HepG2 (cell line): Measurements from ENCODE around the gene TWNK. TPM values are rescaled to one million over a fixed set of nuclear protein-coding genes. Genes with fewer than 3 reads are reported as not detected.

Experiments used
- ARNTL ChIP-seq: sonication (generic); formaldehyde crosslinking; IDR thresholded peaks from 2 replicates; pipeline ENCODE4 v1.4.0; 2020; ENCODE audit warnings: mild to moderate bottlenecking, missing genetic modification reagents
- CBX5 ChIP-seq: sonication (generic); formaldehyde crosslinking; IDR thresholded peaks from 2 replicates; pipeline ENCODE4 v1.4.0; 2020; ENCODE audit warnings: missing genetic modification reagents, borderline replicate concordance
- ESRRA ChIP-seq: sonication (generic); formaldehyde crosslinking; IDR thresholded peaks from 2 replicates; pipeline ENCODE4 v1.5.1; 2020; ENCODE audit warnings: mild to moderate bottlenecking, low read depth, missing genetic modification reagents
- HCFC1 ChIP-seq: fragments of 150-350 bp; IDR thresholded peaks from 2 replicates; pipeline ENCODE4 v1.6.1; 2014; ENCODE audit warnings: low read depth, low read length
- MAFG ChIP-seq: sonication (generic); formaldehyde crosslinking; IDR thresholded peaks from 2 replicates; pipeline ENCODE4 v1.5.1; 2020; ENCODE audit warnings: mild to moderate bottlenecking, missing genetic modification reagents
- MXD4 ChIP-seq: IDR thresholded peaks from 2 replicates; pipeline ENCODE4 v1.6.1; 2016; ENCODE audit warnings: mild to moderate bottlenecking, missing biosample characterization, missing genetic modification reagents
- NFRKB ChIP-seq: fragments of 450-650 bp; IDR thresholded peaks from 2 replicates; pipeline ENCODE4 v1.6.1; 2017
- NKX3-1 ChIP-seq: sonication (generic); formaldehyde crosslinking; IDR thresholded peaks from 2 replicates; pipeline ENCODE4 v1.5.0; 2020; ENCODE audit warnings: missing genetic modification reagents
- NPAS2 ChIP-seq: sonication (generic); formaldehyde crosslinking; IDR thresholded peaks from 2 replicates; pipeline ENCODE4 v1.8.0; 2022; ENCODE audit warnings: mild to moderate bottlenecking, missing genetic modification reagents, borderline replicate concordance
- PAF1 ChIP-seq: IDR thresholded peaks from 2 replicates; pipeline ENCODE4 v1.6.1; 2016; ENCODE audit warnings: missing genetic modification reagents, missing compliant biosample characterization
- PATZ1 ChIP-seq: sonication (generic); formaldehyde crosslinking; IDR thresholded peaks from 2 replicates; pipeline ENCODE4 v1.4.0; 2020; ENCODE audit warnings: missing genetic modification reagents
- SIX4 ChIP-seq: sonication (generic); formaldehyde crosslinking; IDR thresholded peaks from 2 replicates; pipeline ENCODE4 v1.4.0; 2020; ENCODE audit warnings: missing genetic modification reagents
- SOX5 ChIP-seq: IDR thresholded peaks from 2 replicates; pipeline ENCODE4 v1.6.1; 2016; ENCODE audit warnings: borderline replicate concordance
- ZBTB7B ChIP-seq: sonication (generic); formaldehyde crosslinking; IDR thresholded peaks from 2 replicates; pipeline ENCODE4 v1.4.0; 2020; ENCODE audit warnings: missing genetic modification reagents
- ZKSCAN1 ChIP-seq: fragments of 150-350 bp; IDR thresholded peaks from 2 replicates; pipeline ENCODE4 v1.6.1; 2014; ENCODE audit warnings: low read length
- ZKSCAN8 ChIP-seq: IDR thresholded peaks from 2 replicates; pipeline ENCODE4 v1.6.1; 2016; ENCODE audit warnings: borderline replicate concordance, missing genetic modification reagents, missing compliant biosample characterization
- ZNF207 ChIP-seq: fragments of 450-650 bp; IDR thresholded peaks from 2 replicates; pipeline ENCODE4 v1.6.1; 2016; ENCODE audit warnings: antibody characterized with exemption, borderline replicate concordance
- ZNF256 ChIP-seq: sonication (generic); formaldehyde crosslinking; conservative IDR thresholded peaks from 2 replicates; pipeline ENCODE4 v1.4.0; 2020; ENCODE audit warnings: missing genetic modification reagents
- ZNF460 ChIP-seq: sonication (generic); formaldehyde crosslinking; IDR thresholded peaks from 2 replicates; pipeline ENCODE4 v1.5.1; 2020; ENCODE audit warnings: missing genetic modification reagents, mild to moderate bottlenecking, borderline replicate concordance
- ZSCAN12 ChIP-seq: sonication (generic); formaldehyde crosslinking; IDR thresholded peaks from 2 replicates; pipeline ENCODE4 v1.9.0; 2021; ENCODE audit warnings: mild to moderate bottlenecking, missing genetic modification reagents
- polyA plus RNA-seq, 8 experiments: library from polyadenylated mRNA; depleted of rRNA in 3 of 8; stranded (reverse) in 7 of 8; unstranded in 1 of 8; fragments of >200 nt; fragmentation: Illumina TruSeq in 4 of 8; extraction: Trizol in 4 of 8; gene quantifications; 2 replicates each; pipeline versions ENCODE4 v1.2.1 to v1.2.3, GENCODE V29; 2011 to 2016; ENCODE audit warnings: low read depth in 4 of 8, missing spikeins in 1 of 8, mixed read lengths in 1 of 8; ENCODE audit not compliant: insufficient read depth in 1 of 8
- total RNA-seq, 5 experiments: library from RNA; depleted of rRNA; stranded (reverse); fragments of >200 nt; fragmentation: Illumina TruSeq; extraction: Trizol; gene quantifications; 2 replicates each; pipeline ENCODE4 v1.2.3, GENCODE V29; 2016; ENCODE audit warnings: low read depth in 1 of 5
- TF ChIP-seq, protein P1 (sequence below), 2 experiments: fragments of 450-650 bp in 1 of 2; sonication (generic) in 1 of 2; formaldehyde crosslinking in 1 of 2; IDR thresholded peaks; 2 replicates each; pipeline versions ENCODE4 v1.6.1 to v1.8.0; 2016 to 2022; ENCODE audit warnings: antibody characterized with exemption in 1 of 2, mild to moderate bottlenecking in 1 of 2, missing genetic modification reagents in 1 of 2

Gene TWNK
- total and polyA plus RNA-seq, 2 of the 13 experiments (the other 11 are each of a cell fraction or from before 2014, with no cell fraction given), result 10.7 to 16.5 TPM

GRCh38 chr10:100986952-100987684 lies at the start of gene TWNK, which contains the start of gene MRPL43 (continued):
- TF ChIP-seq PATZ1 (CRISPR knock-in tag) (peak; percentile 72), ZKSCAN8 (CRISPR knock-in tag) (peak; percentile 43; the same call in 1 of the 2 replicates), NFRKB (no peak), ZNF256 (CRISPR knock-in tag) (0 out of 2 replicates have a peak, but pooled peaks have one; percentile 17), SIX4 (CRISPR knock-in tag) (peak; percentile 6; the same call in 1 of the 2 replicates), ZBTB7B (CRISPR knock-in tag) (no peak), NPAS2 (CRISPR knock-in tag) (no peak), ZNF207 (no peak), NKX3-1 (CRISPR knock-in tag) (peak; percentile 76; the same call in 1 of the 2 replicates), ZSCAN12 (CRISPR knock-in tag) (no peak), ARNTL (CRISPR knock-in tag) (peak; percentile 76), ZNF460 (CRISPR knock-in tag) (no peak), ZKSCAN1 (no peak), HCFC1 (peak; percentile 59), PAF1 (CRISPR knock-in tag) (no peak; the same call in 1 of the 2 replicates), MAFG (no peak), CBX5 (CRISPR knock-in tag) (no peak), MXD4 (CRISPR knock-in tag) (peak; percentile 95; the same call in 1 of the 2 replicates), SOX5 (no peak), ESRRA (CRISPR knock-in tag) (peak; percentile 81)
- TF ChIP-seq, protein P1, sequence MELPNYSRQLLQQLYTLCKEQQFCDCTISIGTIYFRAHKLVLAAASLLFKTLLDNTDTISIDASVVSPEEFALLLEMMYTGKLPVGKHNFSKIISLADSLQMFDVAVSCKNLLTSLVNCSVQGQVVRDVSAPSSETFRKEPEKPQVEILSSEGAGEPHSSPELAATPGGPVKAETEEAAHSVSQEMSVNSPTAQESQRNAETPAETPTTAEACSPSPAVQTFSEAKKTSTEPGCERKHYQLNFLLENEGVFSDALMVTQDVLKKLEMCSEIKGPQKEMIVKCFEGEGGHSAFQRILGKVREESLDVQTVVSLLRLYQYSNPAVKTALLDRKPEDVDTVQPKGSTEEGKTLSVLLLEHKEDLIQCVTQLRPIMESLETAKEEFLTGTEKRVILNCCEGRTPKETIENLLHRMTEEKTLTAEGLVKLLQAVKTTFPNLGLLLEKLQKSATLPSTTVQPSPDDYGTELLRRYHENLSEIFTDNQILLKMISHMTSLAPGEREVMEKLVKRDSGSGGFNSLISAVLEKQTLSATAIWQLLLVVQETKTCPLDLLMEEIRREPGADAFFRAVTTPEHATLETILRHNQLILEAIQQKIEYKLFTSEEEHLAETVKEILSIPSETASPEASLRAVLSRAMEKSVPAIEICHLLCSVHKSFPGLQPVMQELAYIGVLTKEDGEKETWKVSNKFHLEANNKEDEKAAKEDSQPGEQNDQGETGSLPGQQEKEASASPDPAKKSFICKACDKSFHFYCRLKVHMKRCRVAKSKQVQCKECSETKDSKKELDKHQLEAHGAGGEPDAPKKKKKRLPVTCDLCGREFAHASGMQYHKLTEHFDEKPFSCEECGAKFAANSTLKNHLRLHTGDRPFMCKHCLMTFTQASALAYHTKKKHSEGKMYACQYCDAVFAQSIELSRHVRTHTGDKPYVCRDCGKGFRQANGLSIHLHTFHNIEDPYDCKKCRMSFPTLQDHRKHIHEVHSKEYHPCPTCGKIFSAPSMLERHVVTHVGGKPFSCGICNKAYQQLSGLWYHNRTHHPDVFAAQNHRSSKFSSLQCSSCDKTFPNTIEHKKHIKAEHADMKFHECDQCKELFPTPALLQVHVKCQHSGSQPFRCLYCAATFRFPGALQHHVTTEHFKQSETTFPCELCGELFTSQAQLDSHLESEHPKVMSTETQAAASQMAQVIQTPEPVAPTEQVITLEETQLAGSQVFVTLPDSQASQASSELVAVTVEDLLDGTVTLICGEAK (IDR thresholded peaks at IDR 0.05), result peak; percentile 85
- TF ChIP-seq, protein P1 (CRISPR knock-in tag; IDR thresholded peaks at IDR 0.05), result no peak
